ENCODE data around the gene TM4SF18.

The TM4SF18 gene

DNA sequence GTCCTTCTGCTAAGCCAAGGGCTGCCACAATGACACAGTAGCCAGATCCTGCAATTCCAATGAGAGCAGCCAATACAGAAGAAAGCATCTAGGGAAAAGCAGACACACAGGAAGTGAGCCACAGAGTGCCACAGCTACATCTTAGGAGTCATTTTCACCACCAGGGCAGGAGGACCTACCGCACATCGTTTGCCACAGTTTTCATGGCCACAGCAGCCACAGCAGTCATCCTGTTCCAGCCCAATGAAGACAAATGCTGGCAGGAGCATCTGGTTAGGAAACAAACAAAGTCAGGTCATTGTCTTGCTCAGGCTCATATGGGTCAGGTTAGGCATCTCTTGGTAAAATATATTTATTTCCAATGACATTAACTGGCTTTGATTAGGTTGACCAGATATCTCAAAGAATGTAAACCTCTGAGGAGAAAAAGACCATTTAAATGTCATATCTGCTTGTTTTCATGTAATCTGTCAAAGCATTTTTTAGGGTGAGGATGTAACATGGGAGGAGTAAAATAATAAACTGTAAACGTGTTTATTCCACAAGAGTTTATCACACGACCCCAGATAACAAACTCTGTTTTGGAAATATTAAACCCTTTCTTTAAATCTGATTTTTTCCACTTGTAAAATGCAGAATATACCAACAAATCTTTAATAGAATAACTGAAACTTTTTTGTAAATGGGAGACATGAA, 42.2 kb upstream of the TM4SF18 start:
- Histone ChIP-seq H3K36me3 (ENCODE audit: control insufficient read depth in 1 of 2, insufficient read depth in 2 of 2, low read length in 2 of 2) (no peaks in the 10 kb centered on the region), H3K9ac (ENCODE audit: low read length) (no peak overlapping the region), H3K23ac (ENCODE audit: low read length) (no peak overlapping the region), H3K4ac (ENCODE audit: low read depth, low read length) (no peak overlapping the region), H3K4me3 (ENCODE audit: low read depth, low read length) (no peak overlapping the region), H3K27ac (ENCODE audit: low read depth, low read length) (no peak overlapping the region), H3K14ac (ENCODE audit: low read length) (no peak overlapping the region), H3K4me2 (ENCODE audit: low read length) (no peak overlapping the region), H2BK12ac (ENCODE audit: low read length) (peak overlapping the region; percentile 79), H3K4me1 (ENCODE audit: control insufficient read depth in 1 of 2, insufficient read depth in 2 of 2, low read length in 2 of 2) (peaks cover 2 to 12% of the 10 kb centered on the region in 2 experiments), H4K91ac (ENCODE audit: low read depth, low read length) (no peak overlapping the region), H4K8ac (ENCODE audit: low read depth, low read length) (no peak overlapping the region), H2AK5ac (ENCODE audit: low read length) (peak overlapping the region; percentile 22), H2BK120ac (ENCODE audit: insufficient read depth, low read length, poor library complexity) (no peak overlapping the region), H2BK5ac (ENCODE audit: low read depth, low read length, poor library complexity) (no peak overlapping the region), H3K9me3 (ENCODE audit: insufficient read depth, low read depth, low read length) (peaks cover 1% of the 10 kb centered on the region), H2AFZ (ENCODE audit: insufficient read depth, low read length, poor library complexity) (no peak overlapping the region), H3K79me2 (ENCODE audit: control insufficient read depth, insufficient read depth, low read length, poor library complexity) (no peaks in the 10 kb centered on the region), H4K12ac (ENCODE audit: low read depth, low read length) (no peak overlapping the region), H3K27me3 (ENCODE audit: insufficient read depth, low read length) (no peaks in the 10 kb centered on the region), H3K18ac (ENCODE audit: low read length) (no peak overlapping the region), H3K79me1 (ENCODE audit: low read length) (peaks cover 2% of the 10 kb centered on the region)
- no peak for DNase-seq
- no CpG with 5 or more reads among the region's 4 CpGs for WGBS (ENCODE audit: extremely low coverage, insufficient coverage, insufficient read length)

GRCh38 chr3:149374793-149375500, 41.5 kb upstream of the TM4SF18 start:
- no peak overlapping the region for H3K14ac ChIP-seq (ENCODE audit: low read length)
- H2AFZ ChIP-seq (ENCODE audit: insufficient read depth, low read length, poor library complexity) = no peak overlapping the region
- H3K9ac ChIP-seq (ENCODE audit: low read length) = no peak overlapping the region
- peaks cover 2% of the 10 kb centered on the region for H3K79me1 ChIP-seq (ENCODE audit: low read length)
- H3K4ac ChIP-seq (ENCODE audit: low read depth, low read length) = no peak overlapping the region
- no peak overlapping the region for H2AK5ac ChIP-seq (ENCODE audit: low read length)
- H2BK12ac ChIP-seq (ENCODE audit: low read length) = no peak overlapping the region
- H2BK5ac ChIP-seq (ENCODE audit: low read depth, low read length, poor library complexity) = no peak overlapping the region
- H2BK120ac ChIP-seq (ENCODE audit: insufficient read depth, low read length, poor library complexity) = no peak overlapping the region
- WGBS (ENCODE audit: extremely low coverage, insufficient coverage, insufficient read length) = no CpG with 5 or more reads among the region's 3 CpGs
- H3K36me3 ChIP-seq (ENCODE audit: control insufficient read depth in 1 of 2, insufficient read depth in 2 of 2, low read length in 2 of 2) = no peaks in the 10 kb centered on the region
- no peaks in the 10 kb centered on the region for H3K79me2 ChIP-seq (ENCODE audit: control insufficient read depth, insufficient read depth, low read length, poor library complexity)
- no peak overlapping the region for H3K18ac ChIP-seq (ENCODE audit: low read length)
- no peak overlapping the region for H4K8ac ChIP-seq (ENCODE audit: low read depth, low read length)
- no peak overlapping the region for H4K91ac ChIP-seq (ENCODE audit: low read depth, low read length)
- peaks cover 1% of the 10 kb centered on the region for H3K9me3 ChIP-seq (ENCODE audit: insufficient read depth, low read depth, low read length)
- peaks cover 2 to 12% of the 10 kb centered on the region in 2 experiments for H3K4me1 ChIP-seq (ENCODE audit: control insufficient read depth in 1 of 2, insufficient read depth in 2 of 2, low read length in 2 of 2)
- no peak overlapping the region for H3K4me3 ChIP-seq (ENCODE audit: low read depth, low read length)
- DNase-seq = no peak
- no peak overlapping the region for H3K27ac ChIP-seq (ENCODE audit: low read depth, low read length)
- no peak overlapping the region for H3K23ac ChIP-seq (ENCODE audit: low read length)
- H3K4me2 ChIP-seq (ENCODE audit: low read length) = no peak overlapping the region
- no peaks in the 10 kb centered on the region for H3K27me3 ChIP-seq (ENCODE audit: insufficient read depth, low read length)
- H4K12ac ChIP-seq (ENCODE audit: low read depth, low read length) = no peak overlapping the region

GRCh38 chr3:149374391-149374790, 41.0 kb upstream of the TM4SF18 start:
- Histone ChIP-seq H2BK5ac (ENCODE audit: low read depth, low read length, poor library complexity) (no peak overlapping the region), H3K4me3 (ENCODE audit: low read depth, low read length) (no peak overlapping the region), H3K27me3 (ENCODE audit: insufficient read depth, low read length) (no peaks in the 10 kb centered on the region), H3K23ac (ENCODE audit: low read length) (no peak overlapping the region), H3K18ac (ENCODE audit: low read length) (no peak overlapping the region), H4K8ac (ENCODE audit: low read depth, low read length) (no peak overlapping the region), H4K91ac (ENCODE audit: low read depth, low read length) (no peak overlapping the region), H2AK5ac (ENCODE audit: low read length) (no peak overlapping the region), H3K4me1 (ENCODE audit: control insufficient read depth in 1 of 2, insufficient read depth in 2 of 2, low read length in 2 of 2) (peaks cover 2 to 12% of the 10 kb centered on the region in 2 experiments), H3K79me2 (ENCODE audit: control insufficient read depth, insufficient read depth, low read length, poor library complexity) (no peaks in the 10 kb centered on the region), H2AFZ (ENCODE audit: insufficient read depth, low read length, poor library complexity) (no peak overlapping the region), H4K12ac (ENCODE audit: low read depth, low read length) (no peak overlapping the region), H3K27ac (ENCODE audit: low read depth, low read length) (no peak overlapping the region), H3K4ac (ENCODE audit: low read depth, low read length) (no peak overlapping the region), H3K4me2 (ENCODE audit: low read length) (no peak overlapping the region), H2BK12ac (ENCODE audit: low read length) (no peak overlapping the region), H3K14ac (ENCODE audit: low read length) (no peak overlapping the region), H3K79me1 (ENCODE audit: low read length) (peaks cover 2% of the 10 kb centered on the region), H2BK120ac (ENCODE audit: insufficient read depth, low read length, poor library complexity) (no peak overlapping the region), H3K9ac (ENCODE audit: low read length) (no peak overlapping the region), H3K9me3 (ENCODE audit: insufficient read depth, low read depth, low read length) (peaks cover 1% of the 10 kb centered on the region), H3K36me3 (ENCODE audit: control insufficient read depth in 1 of 2, insufficient read depth in 2 of 2, low read length in 2 of 2) (no peaks in the 10 kb centered on the region)
- no peak for DNase-seq
- WGBS (ENCODE audit: extremely low coverage, insufficient coverage, insufficient read length) = no CpG with 5 or more reads among the region's 1 CpG

GRCh38 chr3:149373235-149374125, 40.0 kb upstream of the TM4SF18 start:
- Histone ChIP-seq H3K4me2 (ENCODE audit: low read length) (no peak overlapping the region), H4K91ac (ENCODE audit: low read depth, low read length) (no peak overlapping the region), H3K9me3 (ENCODE audit: insufficient read depth, low read depth, low read length) (peaks cover 1% of the 10 kb centered on the region), H2AK5ac (ENCODE audit: low read length) (no peak overlapping the region), H2BK12ac (ENCODE audit: low read length) (no peak overlapping the region), H3K9ac (ENCODE audit: low read length) (no peak overlapping the region), H3K79me2 (ENCODE audit: control insufficient read depth, insufficient read depth, low read length, poor library complexity) (no peaks in the 10 kb centered on the region), H3K14ac (ENCODE audit: low read length) (no peak overlapping the region), H3K27ac (ENCODE audit: low read depth, low read length) (no peak overlapping the region), H3K23ac (ENCODE audit: low read length) (no peak overlapping the region), H3K18ac (ENCODE audit: low read length) (no peak overlapping the region), H3K27me3 (ENCODE audit: insufficient read depth, low read length) (no peaks in the 10 kb centered on the region), H2AFZ (ENCODE audit: insufficient read depth, low read length, poor library complexity) (no peak overlapping the region), H3K4me1 (ENCODE audit: control insufficient read depth in 1 of 2, insufficient read depth in 2 of 2, low read length in 2 of 2) (peaks cover 2 to 9% of the 10 kb centered on the region in 2 experiments), H3K4me3 (ENCODE audit: low read depth, low read length) (no peak overlapping the region), H2BK120ac (ENCODE audit: insufficient read depth, low read length, poor library complexity) (no peak overlapping the region), H4K12ac (ENCODE audit: low read depth, low read length) (no peak overlapping the region), H3K79me1 (ENCODE audit: low read length) (peaks cover under 1% of the 10 kb centered on the region), H2BK5ac (ENCODE audit: low read depth, low read length, poor library complexity) (no peak overlapping the region), H4K8ac (ENCODE audit: low read depth, low read length) (no peak overlapping the region), H3K36me3 (ENCODE audit: control insufficient read depth in 1 of 2, insufficient read depth in 2 of 2, low read length in 2 of 2) (no peaks in the 10 kb centered on the region), H3K4ac (ENCODE audit: low read depth, low read length) (no peak overlapping the region)
- no CpG with 5 or more reads among the region's 2 CpGs for WGBS (ENCODE audit: extremely low coverage, insufficient coverage, insufficient read length)
- peak; percentile 27 to 88 for DNase-seq

All from trophoblast cell (in vitro differentiated cells and primary cell).